GM23338 (cell line): ENCODE measurements around the gene KLKB1. TPM values are rescaled to one million over a fixed set of nuclear protein-coding genes. Genes with fewer than 3 reads are reported as not detected.

Experiments used
- ATAC-seq: fragments of 200-7000 bp; cut with Tn5 transposase; 3 replicates; pipeline ENCODE4 v1.9.1; 2020
- DNase-seq: peaks from one replicate; pipeline ENCODE4 v3.0.0-alpha.2; 2015; ENCODE audit warnings: low spot score
- H2AFZ ChIP-seq: fragments of 200-600 bp; sonication (generic); 2 replicates; pipeline ENCODE4 v1.8.0; 2016; ENCODE audit warnings: antibody characterized with exemption, mild to moderate bottlenecking, moderate library complexity
- H3F3A ChIP-seq: fragments of 200-600 bp; sonication (generic); replicated peaks from 2 replicates; pipeline ENCODE4 v1.8.0; 2017; ENCODE audit warnings: antibody characterized with exemption, mixed run types, low read depth
- H3K27ac ChIP-seq: fragments of 200-600 bp; sonication (generic); 2 replicates; pipeline ENCODE4 v1.6.1; 2016; ENCODE audit warnings: low read depth
- H3K27me3 ChIP-seq: fragments of 200-600 bp; sonication (generic); 2 replicates; pipeline ENCODE4 v1.8.0; 2016; ENCODE audit warnings: mild to moderate bottlenecking, mixed run types, moderate library complexity; ENCODE audit not compliant: insufficient read depth
- H3K36me3 ChIP-seq: fragments of 200-600 bp; sonication (generic); 2 replicates; pipeline ENCODE4 v1.8.0; 2016; ENCODE audit warnings: mild to moderate bottlenecking; ENCODE audit not compliant: insufficient read depth
- H3K4me1 ChIP-seq: fragments of 200-600 bp; sonication (generic); 2 replicates; pipeline ENCODE4 v1.8.0; 2016; ENCODE audit warnings: mild to moderate bottlenecking, moderate library complexity; ENCODE audit not compliant: insufficient read depth
- H3K4me2 ChIP-seq: fragments of 200-600 bp; sonication (generic); 2 replicates; pipeline ENCODE4 v1.7.1; 2017; ENCODE audit warnings: mixed run types
- H3K4me3 ChIP-seq: fragments of 200-600 bp; sonication (generic); 2 replicates; pipeline ENCODE4 v1.6.1; 2016; ENCODE audit warnings: mixed run types
- H3K79me2 ChIP-seq: fragments of 200-600 bp; sonication (generic); replicated peaks from 2 replicates; pipeline ENCODE4 v1.8.0; 2017; ENCODE audit warnings: mild to moderate bottlenecking; ENCODE audit not compliant: insufficient read depth
- H3K9me2 ChIP-seq: fragments of 200-600 bp; sonication (generic); 2 replicates; pipeline ENCODE4 v1.8.0; 2017; ENCODE audit not compliant: insufficient read depth
- H4K20me1 ChIP-seq: fragments of 200-600 bp; sonication (generic); replicated peaks from 2 replicates; pipeline ENCODE4 v1.8.0; 2017; ENCODE audit warnings: mild to moderate bottlenecking; ENCODE audit not compliant: insufficient read depth
- H3K27ac Mint-ChIP-seq: 2 replicates; pipeline ENCODE4 v1.8.0; 2020; ENCODE audit warnings: inconsistent platforms, mild to moderate bottlenecking, moderate library complexity, mixed read lengths
- H3K27me3 Mint-ChIP-seq: 3 replicates; pipeline ENCODE4 v1.8.0; 2022; ENCODE audit warnings: low read depth, mild to moderate bottlenecking, moderate library complexity, mixed read lengths, inconsistent platforms; ENCODE audit not compliant: insufficient read depth, poor library complexity
- H3K36me3 Mint-ChIP-seq: 3 replicates; pipeline ENCODE4 v1.8.0; 2021; ENCODE audit warnings: low read depth, mild to moderate bottlenecking, inconsistent platforms, moderate library complexity, mixed read lengths
- H3K4me1 Mint-ChIP-seq: 3 replicates; pipeline ENCODE4 v1.8.0; 2020; ENCODE audit warnings: mild to moderate bottlenecking, inconsistent platforms, mixed read lengths
- H3K4me3 Mint-ChIP-seq: 3 replicates; pipeline ENCODE4 v1.8.0; 2021; ENCODE audit warnings: moderate library complexity, mild to moderate bottlenecking, inconsistent platforms, mixed read lengths
- H3K9me3 Mint-ChIP-seq: 3 replicates; pipeline ENCODE4 v1.8.0; 2020; ENCODE audit warnings: moderate library complexity, mild to moderate bottlenecking, inconsistent platforms, mixed read lengths
- CREB1 ChIP-seq: fragments of 250-450 bp; sonication (Bioruptor Pico); IDR thresholded peaks from 2 replicates; pipeline ENCODE4 v1.5.0; 2020; ENCODE audit warnings: low read depth, mild to moderate bottlenecking, moderate library complexity
- EZH2 ChIP-seq: fragments of 200-600 bp; sonication (generic); IDR thresholded peaks from one replicate; pipeline ENCODE4 v1.8.0; 2017; ENCODE audit warnings: antibody characterized with exemption, mild to moderate bottlenecking, low read depth; ENCODE audit not compliant: unreplicated experiment
- REST ChIP-seq: IDR thresholded peaks from one replicate; pipeline ENCODE4 v1.6.1; 2018; ENCODE audit warnings: antibody characterized with exemption; ENCODE audit not compliant: unreplicated experiment
- STAT1 ChIP-seq: IDR thresholded peaks from one replicate; pipeline ENCODE4 v1.6.1; 2016; ENCODE audit warnings: antibody characterized with exemption; ENCODE audit not compliant: unreplicated experiment
- ZNF114 ChIP-seq: fragments of 250-450 bp; sonication (Bioruptor Pico); IDR thresholded peaks from 2 replicates; pipeline ENCODE4 v1.5.0; 2020; ENCODE audit warnings: mild to moderate bottlenecking, moderate library complexity
- polyA plus RNA-seq: library from polyadenylated mRNA; unstranded; fragments of >200 nt; fragmentation: Nextera tagmentation; extraction: Ambion mirVana; gene quantifications from 2 replicates; pipeline ENCODE4 v1.2.1, GENCODE V29; 2016
- total RNA-seq: library from RNA; depleted of rRNA; stranded (reverse); fragments of >200 nt; shearing (Covaris generic); gene quantifications from 2 replicates; pipeline ENCODE4 v1.2.3, GENCODE V29; 2014
- TF ChIP-seq, protein P1 (sequence below), 2 experiments: fragments of 200-600 bp in 1 of 2; sonication (generic) in 1 of 2; conservative IDR thresholded peaks; 2 replicates each; pipeline versions ENCODE4 v1.5.1 to v1.6.1; 2016 to 2017; ENCODE audit warnings: antibody characterized with exemption in 2 of 2, low read depth in 2 of 2, mild to moderate bottlenecking in 2 of 2, moderate library complexity in 1 of 2
- TF ChIP-seq, protein P2 (sequence below): fragments of 250-450 bp; sonication (Bioruptor Pico); IDR thresholded peaks from 2 replicates; pipeline ENCODE4 v1.5.0; 2020; ENCODE audit warnings: mild to moderate bottlenecking, moderate library complexity

KLKB1 gene
- total and polyA plus RNA-seq, 2 experiments from 2014 or later = 8.6 to 10.9 TPM

- TF ChIP-seq, protein P1, sequence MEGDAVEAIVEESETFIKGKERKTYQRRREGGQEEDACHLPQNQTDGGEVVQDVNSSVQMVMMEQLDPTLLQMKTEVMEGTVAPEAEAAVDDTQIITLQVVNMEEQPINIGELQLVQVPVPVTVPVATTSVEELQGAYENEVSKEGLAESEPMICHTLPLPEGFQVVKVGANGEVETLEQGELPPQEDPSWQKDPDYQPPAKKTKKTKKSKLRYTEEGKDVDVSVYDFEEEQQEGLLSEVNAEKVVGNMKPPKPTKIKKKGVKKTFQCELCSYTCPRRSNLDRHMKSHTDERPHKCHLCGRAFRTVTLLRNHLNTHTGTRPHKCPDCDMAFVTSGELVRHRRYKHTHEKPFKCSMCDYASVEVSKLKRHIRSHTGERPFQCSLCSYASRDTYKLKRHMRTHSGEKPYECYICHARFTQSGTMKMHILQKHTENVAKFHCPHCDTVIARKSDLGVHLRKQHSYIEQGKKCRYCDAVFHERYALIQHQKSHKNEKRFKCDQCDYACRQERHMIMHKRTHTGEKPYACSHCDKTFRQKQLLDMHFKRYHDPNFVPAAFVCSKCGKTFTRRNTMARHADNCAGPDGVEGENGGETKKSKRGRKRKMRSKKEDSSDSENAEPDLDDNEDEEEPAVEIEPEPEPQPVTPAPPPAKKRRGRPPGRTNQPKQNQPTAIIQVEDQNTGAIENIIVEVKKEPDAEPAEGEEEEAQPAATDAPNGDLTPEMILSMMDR (conservative IDR thresholded peaks at IDR 0.05; ENCODE audit: low read depth in 2 of 2) = peak; percentile 77 to 80
Measured at GRCh38 chr4:186201535-186202230, 25.6 kb upstream of the KLKB1 start (continued).

GRCh38 chr4:186202490-186203140 lies 24.7 kb upstream of the KLKB1 start:
- Histone ChIP-seq H3F3A (peaks cover 18% of the 10 kb centered on the region; the same call in 1 of the 2 replicates), H3K79me2 (no peaks in the 10 kb centered on the region), H4K20me1 (no peaks in the 10 kb centered on the region), H3K9me2 (no peaks in the 10 kb centered on the region), H3K27me3 (no peaks in the 10 kb centered on the region), H3K27ac (no peak overlapping the region), H2AFZ (no peak overlapping the region), H3K4me3 (no peak overlapping the region), H3K36me3 (no peaks in the 10 kb centered on the region), H3K4me1 (peaks cover 10% of the 10 kb centered on the region; the same call in 1 of the 2 replicates), H3K4me2 (no peak overlapping the region)
- Mint-ChIP-seq H3K36me3 (peaks cover 14% of the 10 kb centered on the region; the same call in 2 of the 3 replicates), H3K9me3 (no peaks in the 10 kb centered on the region), H3K27me3 (no peaks in the 10 kb centered on the region), H3K27ac (no peak overlapping the region), H3K4me1 (peaks cover 21% of the 10 kb centered on the region), H3K4me3 (no peak overlapping the region)
- DNase-seq (no peak), ATAC-seq (no peak)
- TF ChIP-seq, protein P1 (conservative IDR thresholded peaks at IDR 0.05; ENCODE audit: low read depth in 2 of 2) = no peak
- TF ChIP-seq EZH2 (no peak), STAT1 (no peak), ZNF114 (CRISPR knock-in tag) (no peak), CREB1 (CRISPR knock-in tag) (no peak), REST (no peak)
- TF ChIP-seq, protein P2, sequence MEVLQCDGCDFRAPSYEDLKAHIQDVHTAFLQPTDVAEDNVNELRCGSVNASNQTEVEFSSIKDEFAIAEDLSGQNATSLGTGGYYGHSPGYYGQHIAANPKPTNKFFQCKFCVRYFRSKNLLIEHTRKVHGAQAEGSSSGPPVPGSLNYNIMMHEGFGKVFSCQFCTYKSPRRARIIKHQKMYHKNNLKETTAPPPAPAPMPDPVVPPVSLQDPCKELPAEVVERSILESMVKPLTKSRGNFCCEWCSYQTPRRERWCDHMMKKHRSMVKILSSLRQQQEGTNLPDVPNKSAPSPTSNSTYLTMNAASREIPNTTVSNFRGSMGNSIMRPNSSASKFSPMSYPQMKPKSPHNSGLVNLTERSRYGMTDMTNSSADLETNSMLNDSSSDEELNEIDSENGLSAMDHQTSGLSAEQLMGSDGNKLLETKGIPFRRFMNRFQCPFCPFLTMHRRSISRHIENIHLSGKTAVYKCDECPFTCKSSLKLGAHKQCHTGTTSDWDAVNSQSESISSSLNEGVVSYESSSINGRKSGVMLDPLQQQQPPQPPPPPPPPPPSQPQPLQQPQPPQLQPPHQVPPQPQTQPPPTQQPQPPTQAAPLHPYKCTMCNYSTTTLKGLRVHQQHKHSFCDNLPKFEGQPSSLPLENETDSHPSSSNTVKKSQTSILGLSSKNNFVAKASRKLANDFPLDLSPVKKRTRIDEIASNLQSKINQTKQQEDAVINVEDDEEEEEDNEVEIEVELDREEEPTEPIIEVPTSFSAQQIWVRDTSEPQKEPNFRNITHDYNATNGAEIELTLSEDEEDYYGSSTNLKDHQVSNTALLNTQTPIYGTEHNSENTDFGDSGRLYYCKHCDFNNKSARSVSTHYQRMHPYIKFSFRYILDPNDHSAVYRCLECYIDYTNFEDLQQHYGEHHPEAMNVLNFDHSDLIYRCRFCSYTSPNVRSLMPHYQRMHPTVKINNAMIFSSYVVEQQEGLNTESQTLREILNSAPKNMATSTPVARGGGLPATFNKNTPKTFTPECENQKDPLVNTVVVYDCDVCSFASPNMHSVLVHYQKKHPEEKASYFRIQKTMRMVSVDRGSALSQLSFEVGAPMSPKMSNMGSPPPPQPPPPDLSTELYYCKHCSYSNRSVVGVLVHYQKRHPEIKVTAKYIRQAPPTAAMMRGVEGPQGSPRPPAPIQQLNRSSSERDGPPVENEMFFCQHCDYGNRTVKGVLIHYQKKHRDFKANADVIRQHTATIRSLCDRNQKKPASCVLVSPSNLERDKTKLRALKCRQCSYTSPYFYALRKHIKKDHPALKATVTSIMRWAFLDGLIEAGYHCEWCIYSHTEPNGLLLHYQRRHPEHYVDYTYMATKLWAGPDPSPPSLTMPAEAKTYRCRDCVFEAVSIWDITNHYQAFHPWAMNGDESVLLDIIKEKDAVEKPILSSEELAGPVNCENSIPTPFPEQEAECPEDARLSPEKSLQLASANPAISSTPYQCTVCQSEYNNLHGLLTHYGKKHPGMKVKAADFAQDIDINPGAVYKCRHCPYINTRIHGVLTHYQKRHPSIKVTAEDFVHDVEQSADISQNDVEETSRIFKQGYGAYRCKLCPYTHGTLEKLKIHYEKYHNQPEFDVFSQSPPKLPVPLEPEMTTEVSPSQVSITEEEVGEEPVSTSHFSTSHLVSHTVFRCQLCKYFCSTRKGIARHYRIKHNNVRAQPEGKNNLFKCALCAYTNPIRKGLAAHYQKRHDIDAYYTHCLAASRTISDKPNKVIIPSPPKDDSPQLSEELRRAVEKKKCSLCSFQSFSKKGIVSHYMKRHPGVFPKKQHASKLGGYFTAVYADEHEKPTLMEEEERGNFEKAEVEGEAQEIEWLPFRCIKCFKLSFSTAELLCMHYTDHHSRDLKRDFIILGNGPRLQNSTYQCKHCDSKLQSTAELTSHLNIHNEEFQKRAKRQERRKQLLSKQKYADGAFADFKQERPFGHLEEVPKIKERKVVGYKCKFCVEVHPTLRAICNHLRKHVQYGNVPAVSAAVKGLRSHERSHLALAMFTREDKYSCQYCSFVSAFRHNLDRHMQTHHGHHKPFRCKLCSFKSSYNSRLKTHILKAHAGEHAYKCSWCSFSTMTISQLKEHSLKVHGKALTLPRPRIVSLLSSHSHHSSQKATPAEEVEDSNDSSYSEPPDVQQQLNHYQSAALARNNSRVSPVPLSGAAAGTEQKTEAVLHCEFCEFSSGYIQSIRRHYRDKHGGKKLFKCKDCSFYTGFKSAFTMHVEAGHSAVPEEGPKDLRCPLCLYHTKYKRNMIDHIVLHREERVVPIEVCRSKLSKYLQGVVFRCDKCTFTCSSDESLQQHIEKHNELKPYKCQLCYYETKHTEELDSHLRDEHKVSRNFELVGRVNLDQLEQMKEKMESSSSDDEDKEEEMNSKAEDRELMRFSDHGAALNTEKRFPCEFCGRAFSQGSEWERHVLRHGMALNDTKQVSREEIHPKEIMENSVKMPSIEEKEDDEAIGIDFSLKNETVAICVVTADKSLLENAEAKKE (CRISPR knock-in tag) = no peak
